Measurements from ENCODE around the gene CUX1. TPM values are rescaled to one million over a fixed set of nuclear protein-coding genes. Genes with fewer than 3 reads are reported as not detected.
"Not testable (repeated sequence)": the region's sequence is repeated elsewhere in the genome, so short reads cannot be mapped to it uniquely, and the experiment has no call there.

The CUX1 gene
- total RNA-seq, 4 donors from 2014 or later = 40.0 to 55.9 (median 47.3) TPM

GRCh38 chr7:101828301-101829020 is 11.0 kb downstream of the CUX1 start:
- H3K27ac ChIP-seq = no peak overlapping the region
- TF ChIP-seq POLR2A (IDR thresholded peaks at IDR 0.05) = no peak
- TF ChIP-seq CTCF (IDR thresholded peaks at IDR 0.05) = no peak
- no peak overlapping the region for H3K4me3 ChIP-seq
- no peaks in the 10 kb centered on the region for H3K27me3 ChIP-seq
- no peak for DNase-seq
- intact Hi-C loops (cut with DNase I) = loop anchor here (10.0 kb wide), 1 partner anchor 406 kb away; no protein-coding TSS in a partner anchor
- peaks cover 10 to 34% (median 10%) of the 10 kb centered on the region in 3 donors for H3K4me1 ChIP-seq
- no peaks in the 10 kb centered on the region for H3K9me3 ChIP-seq
- WGBS, 2 donors = 92 to 94% methylated on average over 4 to 6 of the region's 11 CpGs
- H3K36me3 ChIP-seq = no peaks in the 10 kb centered on the region

DNA sequence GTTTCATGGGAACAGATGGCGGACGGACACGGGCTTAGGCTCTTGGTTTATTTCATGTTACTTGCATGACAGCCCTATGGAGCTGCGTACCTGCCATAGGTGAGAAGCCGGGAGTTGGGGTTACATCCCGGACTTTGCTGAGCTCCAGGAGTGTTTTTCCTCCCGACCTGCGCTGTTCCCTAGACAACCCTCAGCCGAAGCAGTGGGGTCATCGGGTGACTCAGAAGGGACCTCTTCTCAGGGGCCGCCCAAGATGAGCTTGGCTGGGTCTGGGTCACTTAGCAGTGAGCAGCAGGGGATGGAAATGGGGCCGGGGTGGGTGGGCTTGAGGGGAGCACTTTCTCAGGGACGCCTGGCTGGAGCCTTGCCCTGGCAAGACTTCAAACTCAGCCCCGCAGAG is 11.9 kb downstream of the CUX1 start:
- Histone ChIP-seq H3K36me3 (no peaks in the 10 kb centered on the region), H3K4me1 (peaks cover 7 to 25% (median 10%) of the 10 kb centered on the region in 3 donors), H3K27ac (no peak overlapping the region), H3K9me3 (no peaks in the 10 kb centered on the region), H3K27me3 (no peaks in the 10 kb centered on the region), H3K4me3 (no peak overlapping the region)
- WGBS, 2 donors = 89 to 100% methylated on average over 7 of the region's 14 CpGs
- TF ChIP-seq POLR2A (IDR thresholded peaks at IDR 0.05) (no peak), CTCF (IDR thresholded peaks at IDR 0.05) (no peak)
- no peak for DNase-seq
- intact Hi-C loops (cut with DNase I) = loop anchor here (10.0 kb wide), 1 partner anchor 405 kb away; no protein-coding TSS in a partner anchor

DNA sequence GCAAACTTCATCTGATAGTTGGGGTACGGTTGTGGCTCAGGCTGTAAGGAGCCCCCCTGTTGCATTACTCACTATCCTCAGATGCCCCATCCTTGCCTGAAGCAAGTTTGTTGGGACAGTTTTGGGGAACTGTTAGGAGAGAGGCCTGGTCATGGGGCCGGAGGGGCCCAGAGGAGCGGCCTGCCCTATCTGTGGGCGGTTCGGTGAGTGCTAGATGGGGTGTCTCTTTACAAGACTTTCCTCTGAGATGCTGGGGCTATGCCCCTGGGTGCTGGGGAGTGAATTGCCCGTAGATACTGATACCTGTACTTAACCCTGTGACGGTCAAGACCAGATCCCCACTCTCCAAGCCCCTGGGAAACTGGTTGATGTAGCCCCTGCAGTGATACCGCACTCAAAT is 12.4 kb downstream of the CUX1 start:
- no peak for TF ChIP-seq CTCF (IDR thresholded peaks at IDR 0.05)
- TF ChIP-seq POLR2A (IDR thresholded peaks at IDR 0.05) = no peak
- intact Hi-C loops (cut with DNase I) = loop anchor here (10.0 kb wide), 1 partner anchor 405 kb away; no protein-coding TSS in a partner anchor

DNA sequence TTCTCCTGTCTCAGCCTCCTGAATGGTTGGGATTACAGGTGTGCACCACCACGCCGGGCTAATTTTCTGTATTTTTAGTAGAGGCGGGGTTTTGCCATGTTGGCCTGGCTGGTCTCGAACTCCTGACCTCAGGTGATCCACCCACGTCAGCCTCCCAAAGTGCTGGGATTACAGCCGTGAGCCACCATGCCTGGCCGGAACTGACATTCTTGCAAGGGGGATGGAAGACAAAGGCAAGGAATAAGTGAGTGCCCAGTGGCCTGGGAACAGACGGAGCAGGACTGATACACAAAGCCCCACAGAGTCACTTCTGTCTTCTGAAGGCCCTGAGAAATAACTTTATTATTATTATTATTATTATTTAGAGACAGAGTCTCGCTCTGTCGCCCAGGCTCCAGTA is 14.0 kb downstream of the CUX1 start:
- peaks cover 7 to 18% (median 10%) of the 10 kb centered on the region in 3 donors for H3K4me1 ChIP-seq
- intact Hi-C loops (cut with DNase I); H3K9me3 ChIP-seq; H3K27ac ChIP-seq; DNase-seq; H3K4me3 ChIP-seq; H3K36me3 ChIP-seq; H3K27me3 ChIP-seq: not testable (repeated sequence)
- WGBS, 2 donors = 95 to 100% methylated on average over 3 of the region's 10 CpGs

More for the DNA sequence above, 12.4 kb downstream of the CUX1 start:
- Histone ChIP-seq H3K36me3 (no peaks in the 10 kb centered on the region), H3K4me3 (no peak overlapping the region), H3K4me1 (peaks cover 7 to 21% (median 10%) of the 10 kb centered on the region in 3 donors), H3K27ac (no peak overlapping the region), H3K9me3 (no peaks in the 10 kb centered on the region), H3K27me3 (no peaks in the 10 kb centered on the region)
- WGBS, 2 donors = 93 to 98% methylated on average over 5 to 6 of the region's 8 CpGs
- DNase-seq = no peak

GRCh38 chr7:101832205-101832631 is 14.8 kb downstream of the CUX1 start:
- Histone ChIP-seq H3K9me3 (no peaks in the 10 kb centered on the region), H3K27me3 (no peaks in the 10 kb centered on the region), H3K36me3 (no peaks in the 10 kb centered on the region), H3K27ac (peak overlapping the region in 2 of 4 donors; percentile 39 to 68), H3K4me1 (peaks cover 7 to 18% (median 10%) of the 10 kb centered on the region in 3 donors), H3K4me3 (no peak overlapping the region)
- intact Hi-C loops (cut with DNase I) = no loop called here
- 56 to 63% methylated on average over 12 to 13 of the region's 14 CpGs for WGBS, 2 donors
- DNase-seq = no peak
- TF ChIP-seq POLR2A (IDR thresholded peaks at IDR 0.05) = no peak

DNA sequence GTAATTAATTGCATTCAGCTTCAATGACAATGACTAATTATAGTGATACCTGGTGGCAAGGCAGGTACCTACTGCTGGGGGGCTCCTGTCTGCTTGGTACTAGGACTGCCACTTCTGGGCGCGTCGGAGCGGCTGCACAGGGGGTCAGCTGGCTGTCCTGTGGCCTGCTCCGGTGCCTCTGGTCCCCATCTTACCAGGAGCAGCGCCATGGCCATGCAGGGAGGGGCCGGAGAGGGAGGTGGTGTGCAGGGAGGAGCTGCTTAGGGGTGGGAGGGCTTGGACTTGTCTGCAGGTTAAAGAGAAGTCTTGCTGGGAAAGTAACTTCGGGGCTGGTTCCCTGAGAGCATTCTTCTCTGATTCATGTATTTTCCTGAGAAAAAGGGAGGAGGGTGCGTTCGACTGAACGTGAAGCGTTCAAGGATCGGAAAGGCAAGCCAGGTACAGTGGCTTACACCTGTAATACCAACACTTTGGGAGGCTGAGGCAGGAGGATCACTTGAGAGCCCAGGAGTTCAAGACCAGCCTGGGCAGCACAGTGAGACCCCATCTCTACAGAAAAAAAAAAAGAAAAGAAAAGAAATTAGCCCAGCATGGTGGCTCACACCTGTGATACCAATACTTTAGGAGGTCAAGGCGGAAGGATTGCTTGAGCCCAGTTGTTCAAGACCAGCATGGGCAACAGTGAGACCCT is 15.4 kb downstream of the CUX1 start:
- H3K27ac ChIP-seq = peak overlapping the region; percentile 39 to 68 (median 57)
- TF ChIP-seq CTCF (IDR thresholded peaks at IDR 0.05) (no peak), POLR2A (IDR thresholded peaks at IDR 0.05) (no peak)
- WGBS, 2 donors = 74 to 79% methylated on average over 7 to 12 of the region's 14 CpGs
- intact Hi-C loops (cut with DNase I) = no loop called here
- no peaks in the 10 kb centered on the region for H3K27me3 ChIP-seq
- H3K4me1 ChIP-seq = peaks cover 7 to 18% (median 10%) of the 10 kb centered on the region in 3 donors
- H3K4me3 ChIP-seq = no peak overlapping the region
- no peak for DNase-seq
- no peaks in the 10 kb centered on the region for H3K36me3 ChIP-seq
- no peaks in the 10 kb centered on the region for H3K9me3 ChIP-seq

Measured in esophagus squamous epithelium (tissue), 5 donors.